T-helper 1 cell treated with Interleukin-12 subunit alpha and Interleukin-12 subunit beta and Interleukin-4 antibody, amounts not matched to agents 30 ng/mL and 1 ng/mL, for 36 hours (primary cell): Measurements from ENCODE around the gene ATOH8. TPM values are rescaled to one million over a fixed set of nuclear protein-coding genes. Genes with fewer than 3 reads are reported as not detected.

Experiments
- intact Hi-C: fragments of 100-400 bp; cut with micrococcal nuclease; formaldehyde crosslinking; loops from one replicate; pipeline ENCODE4 v1.15.1; 2024
- total RNA-seq: library from RNA; stranded (reverse); gene quantifications from 2 replicates; pipeline ENCODE4 v1.2.3, GENCODE V29; 2022

Gene ATOH8
- total RNA-seq, 1 donor from 2014 or later: 1.8 TPM

- intact Hi-C loops: no loop called here
Observed at GRCh38 chr2:85785027-85785822, 31.4 kb downstream of the ATOH8 start.

- intact Hi-C loops: no loop called here
Observed at GRCh38 chr2:85785871-85786270, 32.1 kb downstream of the ATOH8 start.

- intact Hi-C loops: no loop called here
Observed at GRCh38 chr2:85786444-85786843, 32.7 kb downstream of the ATOH8 start.

GRCh38 chr2:85786865-85787264 lies 33.1 kb downstream of the ATOH8 start:
- intact Hi-C loops: no loop called here

GRCh38 chr2:85787282-85787980 lies 33.6 kb downstream of the ATOH8 start:
- intact Hi-C loops: no loop called here

DNA sequence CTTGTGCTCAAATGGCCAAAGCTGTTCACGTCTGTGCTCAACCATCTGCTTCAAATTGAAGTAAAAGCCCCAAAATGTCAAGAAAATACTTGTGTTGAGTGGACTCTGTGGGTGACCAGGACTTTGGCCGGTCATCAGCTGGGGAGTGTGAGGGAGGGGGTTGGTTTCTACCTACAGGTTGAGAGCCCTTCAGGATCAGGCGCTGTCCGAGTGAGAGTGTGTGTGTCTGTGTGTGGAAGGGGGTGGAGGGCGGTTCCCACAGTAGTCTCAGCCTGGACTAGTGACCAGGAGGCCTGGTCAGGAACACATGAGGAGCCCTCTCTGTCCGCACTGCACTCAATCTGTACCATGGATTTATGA lies 34.2 kb downstream of the ATOH8 start:
- intact Hi-C loops: no loop called here

GRCh38 chr2:85788603-85789002 lies 34.8 kb downstream of the ATOH8 start:
- intact Hi-C loops: no loop called here

GRCh38 chr2:85789271-85789670 lies 35.5 kb downstream of the ATOH8 start:
- intact Hi-C loops: no loop called here

GRCh38 chr2:85790032-85790431 lies 36.2 kb downstream of the ATOH8 start:
- intact Hi-C loops: no loop called here

GRCh38 chr2:85790499-85791188 lies 36.9 kb downstream of the ATOH8 start:
- intact Hi-C loops: no loop called here

GRCh38 chr2:85791704-85792565 lies 38.1 kb downstream of the ATOH8 start:
- intact Hi-C loops: no loop called here

DNA sequence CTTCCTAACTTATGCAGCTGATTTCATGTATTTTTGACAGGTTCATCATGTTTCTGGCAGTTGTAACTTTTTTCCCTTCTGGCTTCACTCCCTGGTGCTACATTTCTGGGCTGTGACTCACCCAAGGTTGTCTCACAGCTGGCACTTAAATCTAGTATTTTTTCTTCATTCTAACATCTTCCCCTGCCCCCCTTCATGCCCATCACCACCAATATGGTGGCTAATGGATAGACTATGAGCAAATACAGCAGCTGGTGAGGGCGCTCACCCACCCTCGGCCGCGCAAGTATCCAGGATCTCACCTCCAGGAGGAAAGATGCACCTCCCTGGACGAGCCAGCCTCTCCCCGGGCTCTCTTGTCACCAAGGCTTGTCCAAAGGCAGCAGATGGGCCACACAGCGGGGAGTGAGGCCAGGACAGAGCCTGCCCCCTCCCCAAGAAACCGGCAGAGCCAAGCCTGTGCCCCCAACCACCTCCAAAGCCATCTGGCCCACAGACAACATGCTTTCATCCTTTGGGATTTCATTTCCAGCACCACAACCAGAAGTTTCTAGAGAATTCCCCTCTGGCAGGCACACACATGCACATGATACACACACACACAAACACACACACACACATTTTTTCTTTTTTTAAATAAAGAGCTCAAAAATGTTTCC lies 39.1 kb downstream of the ATOH8 start:
- intact Hi-C loops: no loop called here

DNA sequence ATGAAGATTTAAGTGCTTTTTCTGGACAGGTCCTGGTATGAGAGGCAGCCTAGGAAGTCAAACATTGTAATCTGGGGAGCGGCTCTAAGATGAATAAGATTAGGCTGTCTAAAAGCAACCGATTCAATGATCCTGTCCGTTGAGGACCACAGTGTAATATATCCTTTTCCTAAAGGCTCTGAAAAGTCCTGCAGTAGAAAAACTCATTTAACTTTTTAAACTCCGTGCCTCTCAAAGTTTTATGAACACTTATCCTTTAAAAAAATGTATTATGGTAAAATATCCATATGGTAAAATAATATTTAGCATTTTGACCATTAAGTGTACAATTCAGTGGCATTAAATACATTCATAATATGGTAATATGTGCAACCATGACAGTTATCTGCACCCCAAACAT lies 39.8 kb downstream of the ATOH8 start:
- intact Hi-C loops: no loop called here

- intact Hi-C loops: no loop called here
Observed at GRCh38 chr2:85794038-85794441, 40.2 kb downstream of the ATOH8 start.

DNA sequence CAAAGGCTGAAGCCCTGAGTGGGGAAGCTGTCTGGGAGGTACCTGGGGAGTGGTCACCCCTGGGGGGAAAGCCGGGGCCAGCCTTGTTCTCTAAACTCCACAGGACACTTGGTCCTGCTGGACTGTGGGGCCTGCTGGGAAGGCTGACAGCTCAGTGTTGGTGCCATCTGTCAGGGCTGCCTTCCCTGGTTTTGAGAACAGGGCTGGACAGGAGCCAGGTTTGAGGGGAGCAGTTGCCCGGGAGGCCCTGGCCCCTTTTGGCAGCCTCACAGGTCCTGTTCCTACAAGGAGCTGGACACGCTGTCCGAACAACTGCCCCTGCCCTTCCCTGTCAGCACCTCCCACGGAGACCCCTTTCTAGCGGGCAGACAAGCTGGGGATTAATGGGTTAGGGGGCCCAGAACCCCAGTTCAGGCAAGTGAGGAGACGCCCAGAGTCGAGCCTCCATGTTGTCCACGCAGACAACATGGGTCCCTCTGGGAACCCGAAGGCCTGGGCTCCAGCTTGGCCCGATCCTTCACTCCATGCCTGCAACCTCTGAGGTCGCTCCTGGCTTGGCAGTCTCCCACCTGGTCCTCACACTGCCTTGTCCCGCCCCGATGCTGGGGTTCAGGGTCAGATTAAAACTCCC lies 40.8 kb downstream of the ATOH8 start:
- intact Hi-C loops: no loop called here

DNA sequence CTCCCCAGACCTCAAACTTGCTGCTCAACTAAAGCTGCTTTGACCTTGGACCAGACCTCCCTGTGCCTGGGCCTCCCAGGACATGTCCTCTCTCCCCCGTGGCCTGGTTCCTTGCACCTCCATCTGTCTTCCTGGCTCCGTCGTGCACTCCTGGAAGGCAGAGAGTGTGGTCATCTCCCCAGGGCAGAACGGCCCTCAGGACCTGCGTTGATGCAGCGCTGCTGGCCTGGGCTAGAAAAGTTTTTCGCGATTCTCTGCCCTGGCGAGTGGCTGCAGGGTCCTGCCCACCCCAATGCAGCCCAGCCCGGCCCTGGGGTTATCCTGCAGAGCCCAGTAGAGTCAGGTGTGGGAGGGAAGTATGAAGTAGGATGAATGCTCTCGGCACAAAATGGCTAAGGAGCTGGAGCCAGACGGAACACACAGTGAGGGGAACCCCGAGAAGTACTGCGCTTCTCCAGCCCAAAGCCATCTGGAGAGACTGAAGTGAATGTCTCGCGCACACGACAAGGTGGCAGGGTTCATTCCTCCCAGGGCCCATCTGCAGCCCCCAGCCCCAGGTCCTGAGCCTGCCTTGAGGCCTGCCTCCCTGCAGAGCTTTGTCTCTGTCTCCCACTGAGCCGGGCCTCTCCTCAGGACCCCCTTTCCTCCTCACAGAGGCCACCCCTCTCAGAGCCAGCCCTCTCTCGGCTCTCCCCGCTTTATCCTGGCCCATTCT lies 41.7 kb downstream of the ATOH8 start:
- intact Hi-C loops: no loop called here

- intact Hi-C loops: no loop called here
Observed at GRCh38 chr2:85796046-85796340, 42.2 kb downstream of the ATOH8 start.

DNA sequence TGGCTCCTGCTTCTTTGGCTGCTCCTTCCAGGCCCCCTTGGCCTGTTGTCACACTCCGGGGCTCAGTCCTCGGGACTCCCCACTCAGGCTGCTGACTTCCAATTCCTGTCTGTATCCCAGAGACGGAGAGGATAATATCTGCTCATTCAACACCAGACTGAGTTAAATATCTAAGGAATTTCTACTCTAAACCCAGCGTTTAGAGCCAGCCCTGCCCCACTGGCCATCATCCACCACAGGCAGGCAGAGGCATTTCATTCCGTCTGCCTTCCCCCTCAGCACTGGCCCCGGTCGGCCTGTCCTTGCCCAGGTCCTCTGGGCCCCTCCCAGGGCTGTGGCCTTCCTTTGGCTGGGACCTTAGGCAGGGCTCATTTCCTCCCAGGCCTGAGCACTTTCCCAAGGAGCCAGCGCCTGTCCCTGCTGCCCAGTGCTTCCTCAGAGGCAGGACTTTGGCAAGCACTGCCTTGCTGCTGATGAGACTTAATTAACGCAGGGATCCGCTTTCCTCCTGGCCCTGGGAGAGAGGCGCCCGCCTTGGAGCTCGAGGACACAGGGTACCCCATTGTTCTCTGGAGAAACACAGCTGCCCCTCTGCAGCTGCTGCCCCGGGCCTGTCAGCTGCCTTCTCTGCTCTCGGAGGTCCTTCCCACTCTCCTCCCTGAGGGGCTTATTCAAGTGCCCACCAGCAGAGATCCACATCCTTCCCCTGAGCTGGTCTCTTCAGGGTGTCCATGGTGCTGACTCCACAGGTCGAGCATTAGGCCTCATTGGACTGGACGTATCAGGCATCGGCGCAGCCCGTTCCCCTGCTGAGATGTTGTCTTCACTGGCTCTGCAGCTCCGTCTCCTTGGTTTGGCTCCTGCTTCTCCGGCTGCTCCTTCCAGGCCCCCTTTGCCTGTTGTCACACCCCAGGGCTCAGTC lies 42.8 kb downstream of the ATOH8 start:
- intact Hi-C loops: no loop called here

- intact Hi-C loops: no loop called here
Observed at GRCh38 chr2:85797263-85797660, 43.5 kb downstream of the ATOH8 start.
